Activated CD4-positive, alpha-beta T cell treated with anti-CD3 and anti-CD28 coated beads for 48 hours (primary cell): ENCODE measurements around the gene TBC1D19.
A peak's percentile ranks its signal among the peaks of the same experiment; 100 is the strongest.

Experiments
- DNase-seq: peaks from one replicate; pipeline ENCODE4 v3.0.0-alpha.2; 2020

TBC1D19 gene

DNA sequence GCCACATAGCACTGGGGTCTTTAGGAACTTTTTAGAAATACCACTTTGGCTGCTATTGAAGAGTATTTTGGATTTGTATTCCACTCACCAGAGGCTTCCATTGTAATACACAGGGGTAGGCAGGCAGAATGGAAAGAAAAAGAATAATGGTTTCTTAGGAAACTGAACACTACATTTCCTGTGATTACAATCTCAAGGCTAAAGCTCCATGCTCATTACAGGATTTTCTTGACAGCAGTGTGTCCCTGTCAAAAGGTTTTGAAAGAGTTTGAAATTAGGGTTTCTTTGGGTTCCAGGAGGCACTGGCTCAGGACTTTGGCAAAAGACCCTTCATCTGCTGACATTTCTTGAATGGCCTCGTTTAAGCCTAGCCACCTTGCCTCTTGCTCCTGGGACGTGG, 201.9 kb downstream of the TBC1D19 start:
- no peak for DNase-seq

DNA sequence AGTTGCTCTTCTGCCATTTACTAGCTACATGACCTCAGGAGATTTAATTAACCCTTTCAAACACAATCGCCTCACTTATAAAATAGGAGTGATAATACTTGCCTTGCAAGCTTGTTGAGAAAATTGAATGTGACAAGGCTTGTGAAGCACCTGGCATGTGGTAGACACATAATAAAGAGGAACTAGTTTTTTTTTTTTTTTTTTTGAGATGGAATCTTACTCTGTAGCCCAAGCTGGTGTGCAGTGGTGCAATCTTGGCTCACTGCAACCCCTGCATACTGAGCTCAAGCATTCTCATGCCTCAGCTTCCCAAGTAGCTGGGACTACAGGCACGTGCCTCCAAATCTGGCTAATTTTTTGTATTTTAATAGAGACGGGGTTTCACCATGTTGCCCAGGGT, 203.0 kb downstream of the TBC1D19 start:
- DNase-seq: no peak

GRCh38 chr4:26787461-26788340, 203.8 kb downstream of the TBC1D19 start:
- DNase-seq: peak; percentile 66

- no peak for DNase-seq
These were observed 204.5 kb downstream of the TBC1D19 start for GRCh38 chr4:26788341-26788733.

DNA sequence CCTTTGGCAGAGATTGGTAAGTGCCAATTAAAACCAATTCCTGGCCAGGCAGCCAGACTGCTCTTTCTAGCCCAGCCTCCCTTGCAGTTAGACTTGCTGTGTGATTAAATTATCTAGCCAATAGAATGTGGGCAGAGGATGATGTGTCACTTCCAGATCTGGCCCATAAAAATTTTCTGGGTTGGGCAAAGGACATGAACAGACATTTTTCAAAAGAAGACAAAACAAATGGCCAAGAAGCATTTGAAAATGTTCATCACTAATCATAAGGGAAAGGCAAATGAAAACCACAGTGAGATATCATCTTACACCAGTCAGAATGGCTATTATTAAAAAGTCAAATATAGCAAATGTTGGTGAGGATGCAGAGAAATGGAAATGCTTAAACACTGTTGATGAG, 205.3 kb downstream of the TBC1D19 start:
- no peak for DNase-seq

GRCh38 chr4:26791346-26791745, 207.5 kb downstream of the TBC1D19 start:
- DNase-seq: no peak

DNA sequence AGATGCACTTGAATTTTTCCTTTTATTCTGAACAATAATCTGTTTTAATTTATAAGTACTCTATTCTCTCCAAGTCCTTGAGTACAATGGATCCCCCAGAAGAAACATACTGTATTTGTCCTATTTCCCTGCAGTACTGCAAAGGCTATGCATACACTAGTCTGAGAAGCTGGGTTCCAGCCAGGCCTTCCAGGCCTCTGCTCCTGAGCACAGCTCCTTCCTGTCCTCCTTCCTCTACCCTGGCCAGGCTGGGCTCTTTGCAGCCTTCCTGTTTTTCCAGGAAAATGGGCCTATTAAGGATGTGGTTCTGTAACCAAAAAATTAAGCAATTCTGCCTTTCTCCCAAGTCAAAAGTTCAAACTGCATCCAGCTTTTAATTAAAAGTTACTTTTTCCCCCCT, 208.8 kb downstream of the TBC1D19 start:
- DNase-seq: no peak

- DNase-seq: no peak
These were observed 209.9 kb downstream of the TBC1D19 start for GRCh38 chr4:26793735-26794134.

DNA sequence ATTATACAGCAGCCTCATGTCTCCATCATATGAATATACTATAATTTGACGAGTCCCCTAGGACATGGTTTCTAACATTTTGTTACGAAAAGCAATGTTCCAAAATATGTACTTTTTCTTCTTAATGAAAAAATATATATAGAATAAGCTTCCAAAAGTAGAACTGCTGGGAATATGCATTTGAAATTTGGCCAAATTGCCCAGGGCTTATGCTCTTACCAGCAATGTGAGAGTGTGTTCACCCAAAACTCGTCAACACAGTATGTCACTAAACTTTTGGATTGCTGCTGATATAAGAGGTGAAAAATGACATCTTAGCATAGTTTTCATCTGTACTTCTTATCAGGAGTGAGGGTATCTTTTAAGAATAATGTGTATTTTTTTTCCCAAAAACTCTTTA, 212.2 kb downstream of the TBC1D19 start:
- DNase-seq: no peak

- DNase-seq: no peak
These were observed 218.9 kb downstream of the TBC1D19 start for GRCh38 chr4:26802790-26803189.

DNA sequence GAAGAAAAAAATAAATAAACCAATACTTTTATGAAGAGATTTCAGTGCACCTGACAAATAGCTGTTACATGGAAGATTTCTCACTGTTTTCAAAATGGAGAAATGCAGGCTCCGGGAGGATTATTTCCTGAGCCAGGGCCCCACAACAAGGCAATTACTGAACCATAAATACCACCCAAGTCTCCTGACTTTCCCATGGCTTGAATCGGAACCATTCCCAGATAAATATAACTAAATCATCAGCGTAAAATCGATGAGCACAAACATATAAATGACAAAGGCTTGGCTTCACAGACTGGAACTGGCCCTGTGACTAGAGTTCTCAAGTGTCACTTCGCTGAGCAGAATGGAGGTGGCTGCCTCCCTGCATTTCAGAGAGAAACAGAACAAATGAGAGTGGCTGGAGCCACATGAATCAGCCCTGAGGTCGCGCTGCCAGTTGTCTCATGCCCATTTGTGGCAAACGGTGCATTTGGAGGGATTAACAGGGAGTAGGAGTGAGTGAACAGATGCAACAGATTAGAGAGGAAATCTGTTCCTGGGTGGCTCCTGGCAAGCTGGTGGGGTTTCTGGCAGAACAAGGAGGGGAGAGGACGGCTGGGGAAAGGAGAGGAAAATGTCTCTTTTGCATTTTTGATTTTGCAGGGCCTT, 219.5 kb downstream of the TBC1D19 start:
- no peak for DNase-seq

- DNase-seq: no peak
These were observed 220.6 kb downstream of the TBC1D19 start for GRCh38 chr4:26804451-26804850.

DNA sequence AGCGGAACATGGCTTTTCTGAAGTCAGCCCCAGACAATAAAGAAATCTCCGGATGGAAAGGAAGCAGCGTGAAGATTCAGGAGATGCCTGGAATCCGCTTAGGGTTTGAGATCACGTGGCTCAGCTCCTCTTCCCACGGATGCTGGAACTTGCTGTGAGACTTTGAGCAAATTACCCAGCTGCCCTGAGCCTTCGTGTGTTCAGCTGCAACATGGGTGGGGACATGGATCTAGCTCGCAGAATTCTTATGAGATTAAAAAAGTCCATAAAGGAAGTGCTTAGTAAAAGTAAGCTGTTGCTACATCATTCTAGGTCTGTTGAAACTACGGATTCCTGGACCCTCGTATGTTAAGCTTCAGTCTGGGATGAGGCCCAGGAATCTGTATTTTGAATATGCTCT, 221.0 kb downstream of the TBC1D19 start:
- DNase-seq: no peak
